ENCODE data around the gene CORO7.
"Not testable (repeated sequence)": the region's sequence is repeated elsewhere in the genome, so short reads cannot be mapped to it uniquely, and the experiment has no call there.

The CORO7 gene

DNA sequence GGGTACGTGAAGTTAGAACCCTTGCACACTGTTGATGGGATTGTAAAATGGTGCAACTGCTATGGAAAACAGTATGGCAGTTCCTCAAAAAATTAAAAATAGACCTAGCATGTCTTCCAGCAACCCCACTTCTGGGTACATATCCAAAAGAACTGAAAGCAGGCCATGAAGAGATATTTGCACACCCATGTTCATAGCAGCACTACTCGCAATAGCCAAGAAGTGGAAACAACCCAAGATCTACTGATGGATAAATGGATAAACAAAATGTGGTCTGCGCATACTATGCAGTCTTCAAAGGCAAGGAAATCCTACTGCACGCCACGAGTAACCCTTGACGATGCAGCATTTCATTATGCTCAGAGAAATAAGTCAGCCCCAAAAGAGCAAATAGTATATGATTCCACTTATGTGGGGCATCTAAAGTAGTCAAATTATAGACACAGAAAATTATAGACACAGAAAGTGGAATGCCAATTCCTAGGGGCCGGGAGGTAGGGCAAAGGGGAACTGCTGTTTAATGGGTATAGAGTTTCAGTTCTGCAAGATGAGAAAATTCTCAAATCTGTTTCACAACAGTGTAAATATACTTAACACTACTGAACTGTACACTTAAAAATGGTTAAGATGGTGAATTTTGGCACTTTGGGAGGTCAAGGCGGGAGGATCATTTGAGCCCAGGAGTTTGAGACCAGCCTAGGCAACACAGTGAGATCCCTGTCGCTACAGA is 17.2 kb downstream of the CORO7 start:
- DNase-seq = no peak

DNA sequence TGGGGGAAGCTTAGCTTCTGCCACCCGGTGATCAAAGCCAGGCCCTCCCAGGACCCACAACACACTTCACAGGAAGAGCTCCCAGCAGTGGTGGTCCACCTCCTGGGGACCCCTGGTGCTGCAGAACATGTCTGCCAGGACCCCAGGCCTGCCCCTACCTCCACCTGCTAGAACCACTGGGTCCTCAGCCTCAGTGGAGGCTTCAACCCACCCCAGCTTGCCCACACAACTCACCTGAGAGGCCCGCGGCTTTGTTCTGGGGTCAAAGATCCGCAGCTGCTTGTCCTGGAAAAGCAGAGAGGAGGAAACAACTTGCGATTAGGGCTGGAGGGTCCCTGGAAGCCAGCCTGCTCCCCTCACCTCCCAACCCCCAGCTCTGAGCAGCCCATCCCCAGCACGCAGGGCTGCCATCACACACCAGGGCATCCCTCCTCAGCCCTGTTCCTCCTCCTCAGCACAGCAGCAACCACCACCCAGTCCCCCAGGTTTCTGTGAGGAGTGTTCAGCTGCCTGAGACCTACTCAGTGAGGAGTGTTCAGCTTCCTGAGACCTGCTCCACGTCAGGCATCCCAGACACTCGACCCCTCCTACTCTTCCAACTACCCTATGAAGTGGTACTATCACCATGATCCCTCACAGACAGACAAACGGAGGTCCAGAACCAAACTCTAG is 21.2 kb downstream of the CORO7 start:
- no peak for DNase-seq

DNA sequence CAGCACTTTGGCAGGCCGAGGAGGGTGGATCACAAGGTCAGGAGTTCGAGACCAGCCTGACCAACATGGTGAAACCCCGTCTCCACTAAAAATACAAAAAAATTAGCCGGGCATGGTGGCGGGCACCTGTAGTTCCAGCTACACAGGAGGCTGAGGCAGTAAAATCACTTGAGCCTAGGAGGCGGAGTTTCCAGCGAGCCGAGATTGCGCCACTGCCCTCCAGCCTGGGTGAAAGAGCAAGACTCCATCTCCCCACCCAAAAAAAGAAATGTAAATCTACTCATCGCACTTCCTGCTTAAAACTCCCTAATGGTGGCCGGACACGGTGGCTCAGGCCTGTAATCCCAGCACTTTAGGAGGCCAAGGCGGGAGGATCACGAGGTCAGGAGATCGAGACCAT is 22.5 kb downstream of the CORO7 start:
- not testable (repeated sequence) for DNase-seq

DNA sequence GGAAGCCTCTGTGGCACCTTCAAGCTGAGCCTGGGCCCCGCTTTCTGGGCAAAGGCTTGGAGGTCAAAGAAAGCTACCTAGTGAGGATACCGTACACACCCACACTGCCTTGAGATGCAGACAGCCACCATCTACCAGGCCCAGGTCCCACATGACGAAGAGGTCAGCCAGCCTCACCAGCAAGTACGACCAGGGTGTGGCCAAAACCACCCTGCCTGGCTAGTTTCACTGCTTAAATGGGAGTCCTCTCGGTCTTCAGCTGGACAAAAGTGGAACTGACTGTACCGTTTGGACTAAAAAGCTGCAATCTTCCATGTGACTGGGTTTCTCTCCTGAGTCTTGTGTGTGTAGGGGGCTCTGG is 23.2 kb downstream of the CORO7 start:
- no peak for DNase-seq

DNA sequence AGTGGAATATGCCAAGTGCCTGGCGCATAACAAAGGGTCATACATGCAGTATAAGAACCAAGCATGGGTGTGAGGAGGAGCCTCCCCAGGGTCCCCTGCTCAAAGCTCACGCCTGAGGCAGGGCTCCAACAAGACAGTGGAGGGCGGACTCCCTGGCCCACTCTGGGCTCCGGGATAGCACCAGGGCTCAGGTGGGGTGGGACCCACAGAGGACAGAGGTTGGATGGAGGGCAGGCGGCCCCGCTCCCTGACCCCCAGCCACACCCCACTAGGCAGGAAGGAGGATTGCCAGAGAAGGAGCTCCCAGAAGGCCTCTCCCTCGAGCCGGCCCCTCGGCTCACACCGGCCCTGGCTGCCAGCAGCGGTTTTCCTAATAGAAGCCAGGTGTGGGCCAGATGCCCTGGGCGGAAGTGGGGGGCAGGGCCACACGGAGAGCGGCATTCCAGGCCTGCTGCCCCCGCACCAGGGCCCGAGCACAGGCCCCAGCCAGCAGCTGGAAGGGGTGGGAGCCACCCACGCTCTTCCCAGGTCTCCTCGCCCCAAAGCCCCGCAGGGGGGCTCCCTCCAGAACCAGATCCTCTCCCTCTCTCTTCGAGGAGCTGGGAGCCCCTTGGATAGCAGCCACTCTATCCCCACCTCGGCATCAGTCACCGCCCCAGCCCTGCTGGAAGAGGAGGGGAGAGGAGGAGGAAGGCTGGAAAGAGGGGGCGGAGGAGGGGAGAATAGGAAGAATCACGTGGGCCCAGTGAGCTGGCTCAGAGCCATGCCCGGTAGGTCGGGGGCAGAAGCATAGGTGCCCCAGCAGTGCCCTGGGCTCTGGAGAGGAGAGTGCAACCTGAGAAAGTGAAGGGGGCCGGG is 23.8 kb downstream of the CORO7 start:
- no peak for DNase-seq

DNA sequence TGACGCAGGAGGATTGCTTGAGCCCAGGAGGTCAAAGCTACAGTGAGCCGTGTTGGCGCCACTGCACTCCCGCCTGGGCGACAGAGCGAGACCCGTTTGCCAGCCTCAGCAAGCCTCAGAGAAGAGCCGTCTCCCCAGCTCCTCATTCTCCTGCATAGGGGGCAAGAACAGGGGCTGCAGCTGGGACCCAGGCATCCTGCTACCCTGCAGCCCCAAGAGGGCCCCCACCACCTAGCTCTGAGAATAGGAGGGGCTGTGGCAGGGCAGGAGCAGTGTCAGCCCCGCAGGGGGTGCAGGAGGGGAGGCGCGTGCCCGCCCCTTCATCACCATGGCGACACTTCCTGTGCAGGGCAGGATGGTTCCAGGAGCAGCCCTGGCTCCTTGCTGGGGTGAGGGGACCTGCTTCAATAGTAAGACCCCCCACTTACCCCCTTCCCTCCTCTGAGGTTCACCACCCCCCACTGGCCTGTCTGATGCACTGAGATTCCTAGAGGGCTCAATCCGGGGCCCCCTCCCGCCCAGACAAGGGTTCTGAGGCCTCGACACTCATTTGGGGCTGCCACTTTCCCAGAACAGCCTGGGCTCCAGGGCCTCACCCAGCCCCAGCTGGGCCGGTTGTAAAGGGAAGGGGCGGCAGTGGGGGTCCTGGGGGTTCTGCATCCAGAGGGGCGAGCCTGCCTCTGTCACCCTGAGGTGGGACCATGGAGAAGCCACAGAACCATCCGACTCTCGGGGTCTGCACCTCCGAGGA is 24.6 kb downstream of the CORO7 start:
- no peak for DNase-seq

DNA sequence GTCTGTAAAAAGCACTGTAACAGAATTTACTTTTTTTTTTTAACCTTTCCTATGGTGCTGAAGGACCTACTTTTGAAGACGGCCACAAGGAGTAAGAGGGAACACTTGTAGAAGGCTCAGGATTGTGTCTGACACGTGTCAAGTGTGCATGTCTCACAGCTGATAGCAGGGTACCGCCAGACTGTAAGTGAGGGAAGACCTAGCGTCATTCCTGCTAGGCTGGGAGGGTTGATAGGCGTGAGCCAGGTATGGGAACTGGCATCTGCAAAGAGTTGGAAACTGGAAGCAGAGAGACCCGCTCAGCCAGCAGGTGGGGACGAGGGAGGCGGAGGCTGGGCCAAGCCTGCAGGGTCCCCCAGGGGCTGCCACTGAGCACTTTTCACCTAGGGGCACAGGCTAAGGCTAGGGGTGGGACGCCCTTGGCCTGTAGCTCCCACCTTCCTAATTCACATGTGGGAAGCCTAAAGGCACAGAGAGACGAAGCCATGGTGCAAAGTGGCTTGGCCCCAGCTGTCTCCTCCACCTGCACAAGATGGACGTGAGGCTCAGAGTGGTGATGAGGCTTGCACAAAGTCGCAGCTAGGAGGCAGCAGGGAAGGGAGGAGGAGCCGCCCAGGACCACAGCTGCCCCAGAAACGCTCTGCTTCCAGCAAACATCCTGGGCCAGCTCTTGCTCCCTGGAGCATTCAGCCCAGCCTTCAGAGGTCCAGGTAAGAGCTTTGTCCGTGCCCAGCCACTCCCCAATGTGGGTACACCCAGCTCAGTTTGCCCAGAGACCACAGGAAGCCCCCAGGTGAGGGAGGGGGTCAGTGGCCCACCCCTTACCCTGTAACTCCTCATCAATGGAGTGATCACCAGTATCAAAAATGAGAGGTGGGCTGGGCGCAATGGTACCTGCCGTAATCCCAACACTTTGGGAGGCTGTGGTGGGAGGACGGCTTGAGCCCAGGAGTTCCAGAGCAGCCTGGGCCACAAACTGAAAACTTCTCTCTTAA is 25.8 kb downstream of the CORO7 start:
- DNase-seq = no peak

DNA sequence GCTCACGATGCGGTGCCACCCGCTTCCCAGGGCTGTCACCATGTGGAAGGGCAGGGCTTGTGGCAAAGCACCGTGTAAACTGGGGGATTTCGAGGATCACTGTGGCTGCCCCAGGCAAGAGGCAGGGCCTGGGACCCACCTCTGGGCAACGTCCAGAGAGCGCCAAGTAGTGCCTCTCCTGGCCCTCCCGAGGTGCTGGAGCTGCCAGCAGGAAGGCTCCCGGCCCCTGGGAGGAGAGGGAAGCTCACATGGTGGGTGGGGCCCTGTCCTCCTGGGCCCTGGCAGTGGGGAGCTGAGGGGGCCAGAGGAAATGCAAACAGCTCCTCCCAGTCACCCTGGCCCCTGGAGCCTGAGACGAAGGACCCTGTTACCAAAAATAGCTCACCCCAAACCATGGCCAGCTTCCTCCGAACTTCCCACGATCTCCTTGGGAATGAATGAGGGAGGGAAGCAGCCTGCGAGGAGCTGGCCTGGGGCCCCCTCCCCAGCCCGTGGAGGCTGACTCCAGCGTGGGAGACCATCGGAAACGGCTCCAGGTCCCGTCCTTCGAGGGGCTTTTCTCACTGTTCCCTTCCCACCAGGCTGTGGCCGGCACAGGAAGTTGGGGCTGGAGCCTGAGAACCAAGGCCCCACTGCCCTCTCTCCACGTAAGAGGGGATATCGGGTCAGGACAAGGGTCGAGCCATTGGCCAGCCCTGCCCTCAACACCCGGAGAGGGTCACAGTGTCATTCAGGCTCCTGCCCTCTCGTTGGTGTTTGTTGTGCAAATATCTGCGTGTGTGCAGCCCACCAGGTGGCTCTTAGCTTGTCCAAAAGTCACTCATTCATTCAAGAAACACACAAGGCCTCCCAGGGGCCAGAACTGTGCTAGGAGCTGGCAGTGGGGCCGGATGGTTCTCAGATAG is 27.1 kb downstream of the CORO7 start:
- DNase-seq = no peak

DNA sequence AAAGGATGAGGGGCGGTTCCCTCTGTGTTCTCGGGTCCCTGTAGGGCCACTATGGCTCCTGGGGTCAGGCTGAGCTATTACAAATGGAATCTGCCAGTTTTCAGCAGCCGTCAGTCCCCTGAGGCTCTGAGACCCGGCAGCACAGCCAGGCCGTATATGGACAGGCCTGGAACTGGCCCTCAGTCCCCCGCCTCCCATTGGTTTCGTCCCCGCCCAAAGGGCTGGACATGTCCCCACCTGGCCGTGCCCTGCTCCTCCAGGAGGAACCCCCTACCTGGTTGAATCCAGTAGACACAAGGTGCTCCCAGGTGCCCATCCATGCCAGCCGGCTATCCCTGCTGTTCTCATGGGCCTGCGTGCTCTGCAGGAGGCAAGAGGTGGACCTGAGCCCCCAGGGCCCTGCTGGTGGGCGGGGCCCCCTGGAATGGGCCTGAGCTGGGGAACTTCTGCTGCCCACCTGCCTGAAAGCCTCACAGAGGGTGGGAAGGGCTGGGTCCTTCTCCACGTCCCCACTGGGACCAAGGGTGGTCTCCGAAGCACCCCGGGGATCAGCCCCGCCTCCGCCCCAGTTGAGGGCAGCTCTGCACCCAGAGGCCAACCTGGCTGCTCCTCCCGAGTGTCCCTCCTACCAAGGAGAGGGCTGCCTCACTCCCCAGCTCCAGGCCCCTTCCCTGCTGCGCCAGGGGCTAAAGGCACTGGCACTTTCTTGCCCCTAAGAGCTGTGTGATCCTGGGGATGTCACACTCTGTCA is 27.9 kb downstream of the CORO7 start:
- no peak for DNase-seq

DNA sequence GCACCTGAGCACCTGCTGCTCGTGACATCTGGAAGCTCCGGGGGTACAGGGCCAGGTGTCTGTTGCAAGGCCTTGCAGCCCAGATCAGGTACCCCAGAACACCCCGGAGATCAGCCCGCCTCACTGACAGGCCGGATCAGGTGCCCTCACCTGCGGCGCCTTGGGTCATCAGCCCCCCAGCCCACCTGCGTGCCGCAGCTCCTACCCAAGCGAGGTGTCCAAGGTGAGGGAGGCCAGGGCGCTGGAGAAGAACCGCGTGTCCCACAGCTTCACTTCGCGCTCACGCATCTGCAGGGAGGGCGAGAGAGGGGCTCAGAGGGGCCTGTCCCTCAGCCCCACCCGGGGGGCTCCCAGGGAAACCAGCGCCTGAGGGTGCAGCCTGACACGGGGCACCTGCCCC is 28.6 kb downstream of the CORO7 start:
- no peak for DNase-seq

DNA sequence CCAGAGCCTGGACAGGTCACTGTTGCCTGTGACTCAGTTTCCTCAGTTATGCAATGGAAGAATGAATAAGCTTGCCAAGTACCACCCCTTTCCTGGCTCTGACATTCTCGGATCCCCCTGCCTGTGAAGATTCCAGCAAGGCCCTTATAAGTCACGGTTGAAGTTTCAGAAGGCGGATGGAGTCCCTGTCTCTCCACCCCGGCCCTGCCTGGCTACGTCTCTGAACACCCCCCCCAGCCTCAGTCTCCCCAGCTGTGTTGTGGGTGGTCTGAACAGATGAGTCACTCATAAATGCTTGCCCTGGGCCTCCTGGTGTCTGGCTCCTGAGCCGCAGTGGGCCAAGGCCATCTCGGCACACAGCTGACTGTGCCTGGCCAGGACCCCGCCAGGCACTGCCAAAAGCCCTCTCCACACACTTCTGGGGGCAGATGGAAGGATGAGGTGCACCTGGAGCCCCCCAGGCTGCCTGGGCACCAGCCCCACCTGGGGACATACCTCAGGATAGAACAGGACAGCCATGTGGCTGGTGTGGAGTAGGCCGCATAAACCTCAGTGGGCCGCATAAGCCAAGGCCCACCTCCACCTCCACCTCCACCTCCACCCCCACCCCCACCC is 29.3 kb downstream of the CORO7 start:
- no peak for DNase-seq

DNA sequence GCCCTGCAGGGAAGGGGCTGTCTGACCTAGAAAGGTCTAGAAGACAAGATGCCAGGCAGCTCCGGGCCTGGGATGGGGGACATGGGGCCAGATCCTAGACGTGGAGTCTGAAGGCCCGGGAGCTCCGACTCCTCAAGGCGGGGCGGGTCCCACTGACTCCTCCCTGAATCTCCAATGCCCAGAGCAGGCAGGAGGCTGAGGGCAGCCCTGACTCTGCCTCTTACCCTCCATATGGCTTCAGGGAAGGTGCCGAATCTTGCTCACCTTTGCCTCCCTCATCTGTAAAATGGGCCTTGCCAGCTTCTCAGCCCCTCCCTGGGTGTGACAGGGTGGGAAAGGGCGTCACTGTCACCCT is 30.0 kb downstream of the CORO7 start:
- DNase-seq = no peak

DNA sequence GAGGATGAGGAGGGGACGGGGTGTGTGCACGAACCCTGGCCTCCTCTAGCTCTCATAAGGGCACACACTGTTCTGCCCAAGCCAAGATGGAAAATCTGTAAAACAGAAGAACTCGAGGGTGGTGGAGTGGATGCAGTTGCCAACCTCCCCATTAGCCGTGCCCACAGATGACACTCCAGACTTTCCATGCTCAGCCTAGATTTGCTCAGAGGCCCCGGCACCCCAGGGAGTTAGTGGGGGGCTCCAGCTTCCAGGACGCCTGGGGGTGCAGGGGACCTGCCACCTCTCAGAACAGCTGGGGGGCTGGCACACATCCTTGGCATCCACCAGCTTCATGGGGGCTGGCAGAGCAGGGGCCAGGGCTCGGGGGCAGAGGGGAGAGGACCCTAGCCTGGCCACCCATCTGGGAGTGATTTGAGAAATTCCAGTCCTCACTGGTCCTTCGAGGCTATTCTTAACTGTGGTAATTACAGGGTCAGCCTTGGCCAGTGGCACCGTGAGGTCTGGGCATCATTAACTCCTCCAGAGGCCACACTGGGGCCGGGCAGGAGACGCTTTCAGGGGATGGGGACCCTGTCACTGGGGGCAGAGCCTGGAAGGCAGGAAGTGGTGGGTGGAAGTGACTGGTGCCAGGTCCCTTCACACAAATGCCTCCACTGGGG is 30.5 kb downstream of the CORO7 start:
- no peak for DNase-seq

DNA sequence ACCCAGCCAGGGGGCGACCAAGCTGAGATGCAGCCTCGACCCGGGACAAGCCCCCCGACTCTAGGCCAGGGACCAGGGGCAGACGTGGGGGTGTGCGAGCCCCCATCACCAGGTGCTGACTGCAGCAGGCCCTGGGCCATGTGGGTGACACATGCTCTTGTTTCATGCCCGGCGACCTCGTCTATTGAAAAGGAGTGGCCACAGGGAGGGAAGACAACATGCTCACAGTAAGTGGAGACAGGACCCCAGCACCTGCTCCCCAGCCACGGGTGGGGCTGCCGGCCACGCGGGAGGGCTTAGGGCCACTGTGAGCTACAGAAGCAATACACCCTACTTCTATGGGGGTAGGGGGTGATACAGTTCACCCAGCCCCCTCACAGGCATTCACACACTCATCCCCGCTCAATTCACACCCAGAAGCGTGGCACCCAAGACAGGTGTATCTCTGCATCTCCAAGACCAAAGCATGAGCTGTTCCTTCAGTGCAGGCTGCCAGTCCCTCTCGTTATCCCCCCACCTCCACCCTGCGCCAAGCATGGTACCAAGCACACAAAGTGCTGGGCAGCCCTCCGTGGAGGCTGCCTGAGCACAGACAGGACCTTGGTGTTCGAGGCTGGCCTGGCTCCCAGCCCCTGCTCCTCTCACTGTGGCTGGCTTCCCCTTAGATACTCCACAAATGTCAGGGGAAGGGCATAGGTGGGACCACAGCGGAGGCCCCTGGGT is 31.2 kb downstream of the CORO7 start:
- DNase-seq = no peak

DNA sequence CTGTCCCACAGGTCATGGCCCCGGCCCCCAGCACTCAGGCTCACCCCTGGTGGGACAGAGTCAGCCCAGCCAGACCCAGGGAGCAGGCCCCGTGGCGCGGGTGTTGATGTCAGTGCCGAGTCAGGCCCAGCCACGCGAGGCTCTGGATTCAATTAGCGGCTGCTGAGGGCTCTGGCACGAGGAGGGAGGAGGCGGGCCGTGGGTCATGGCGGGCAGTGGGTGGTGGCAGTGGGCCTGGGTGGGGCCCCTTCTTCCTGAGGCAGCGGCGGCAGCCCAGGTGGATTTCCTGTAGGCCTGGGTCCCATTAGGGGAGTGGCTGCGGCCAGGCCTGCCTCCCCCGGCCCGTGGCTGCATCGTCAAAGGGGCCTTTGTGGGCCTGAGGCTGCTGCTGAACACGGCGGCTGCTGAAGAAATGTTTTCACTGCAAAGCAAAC is 31.9 kb downstream of the CORO7 start:
- DNase-seq = no peak

DNA sequence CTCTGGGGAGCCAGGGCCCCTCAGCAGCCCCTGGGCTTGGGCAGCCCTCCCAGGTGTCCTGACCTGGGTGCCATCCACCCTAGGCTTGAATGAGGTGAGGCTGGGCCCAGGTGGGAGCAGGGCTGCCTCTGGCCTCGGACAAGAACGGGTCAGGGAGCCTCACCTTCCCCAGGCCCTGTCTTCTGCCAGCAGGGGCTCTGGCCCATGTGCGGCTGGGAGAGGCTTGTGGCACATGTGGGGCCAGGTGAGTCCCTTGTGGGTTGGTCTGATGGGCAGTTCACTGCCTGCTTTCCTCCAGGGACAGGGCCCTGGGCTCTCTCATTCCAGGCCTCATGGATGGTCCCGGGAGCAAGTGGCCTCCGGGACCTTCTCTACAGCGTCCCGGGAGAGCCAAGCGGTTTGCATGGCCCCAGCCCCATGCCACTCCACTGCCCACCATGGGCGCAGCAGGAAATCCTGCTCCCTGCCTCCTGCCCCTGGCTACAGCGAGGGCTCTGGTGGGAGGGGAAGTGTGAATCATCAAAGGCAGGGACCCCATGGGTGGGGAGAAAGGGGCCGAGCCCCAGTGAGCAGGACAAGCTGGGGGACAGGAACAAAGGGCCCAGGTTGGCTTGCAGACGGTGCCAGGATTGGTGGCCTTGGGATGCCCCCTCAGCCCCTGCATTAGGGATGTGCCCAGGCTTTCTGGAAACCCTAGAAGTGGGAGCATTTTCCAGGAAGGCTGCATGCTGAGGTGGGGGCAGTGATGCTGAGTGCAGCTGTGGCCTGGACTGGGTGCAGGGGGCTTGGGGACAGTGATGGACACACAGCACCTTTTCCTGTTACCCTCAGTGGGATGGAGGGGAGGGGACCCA is 32.6 kb downstream of the CORO7 start:
- DNase-seq = no peak

DNA sequence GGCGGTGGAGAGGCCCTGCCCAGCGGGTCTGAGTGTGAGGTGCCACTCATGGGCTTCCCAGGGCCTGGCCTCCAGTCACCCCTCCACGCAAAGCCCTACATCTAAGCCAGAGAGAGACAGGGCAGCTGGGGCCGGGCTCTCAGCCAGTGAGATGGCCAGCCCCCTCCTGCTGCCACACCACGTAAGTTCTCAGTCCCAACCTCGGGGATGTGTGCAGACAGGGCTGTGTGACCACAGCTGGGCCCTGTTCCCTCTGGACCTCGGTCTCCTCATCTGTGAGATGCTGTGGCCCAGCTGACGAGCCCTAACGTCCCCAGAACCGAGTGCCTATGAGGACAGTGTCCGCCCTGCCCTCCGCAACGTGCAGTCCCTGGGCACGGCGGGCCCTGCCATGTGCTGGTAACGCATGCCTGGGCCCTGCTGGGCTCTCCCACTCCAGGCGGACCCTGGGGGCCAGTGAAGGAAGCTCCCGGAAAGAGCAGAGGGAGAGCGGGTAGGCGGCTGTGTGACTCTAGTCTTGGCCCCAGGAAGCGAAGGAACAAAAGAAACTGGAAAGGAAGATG is 33.5 kb downstream of the CORO7 start:
- DNase-seq = no peak

Measured in OCI-M1 (cell line).